Upper lobe of left lung (tissue), 6 donors: Measurements from ENCODE around the gene RBBP4. TPM values are rescaled to one million over a fixed set of nuclear protein-coding genes. Genes with fewer than 3 reads are reported as not detected.

Source experiments
- ATAC-seq, 2 donors: fragments of 200-7000 bp; cut with Tn5 transposase; one replicate each; pipeline ENCODE4 v1.9.1; 2022; ENCODE audit warnings: mild to moderate bottlenecking in 2 of 2, moderate library complexity in 2 of 2; ENCODE audit not compliant: low FRiP score in 2 of 2
- DNase-seq, 2 donors: peaks; one replicate each; pipeline ENCODE4 v3.0.0-alpha.2; 2019 to 2020
- H3K27ac ChIP-seq, 4 donors: fragments of 200-600 bp; sonication (generic); one replicate each; pipeline ENCODE4 v1.5.1; 2016 to 2019
- H3K27me3 ChIP-seq, 4 donors: fragments of 200-600 bp; sonication (generic); one replicate each; pipeline ENCODE4 v1.5.1; 2017 to 2019
- H3K36me3 ChIP-seq, 4 donors: fragments of 200-600 bp; sonication (generic); one replicate each; pipeline ENCODE4 v1.5.1; 2016 to 2019
- H3K4me1 ChIP-seq, 4 donors: fragments of 200-600 bp; sonication (generic); one replicate each; pipeline ENCODE4 v1.5.1; 2018 to 2019
- H3K4me3 ChIP-seq, 4 donors: fragments of 200-600 bp; sonication (generic); one replicate each; pipeline ENCODE4 v1.5.1; 2017 to 2019; ENCODE audit warnings: mild to moderate bottlenecking in 2 of 4, moderate library complexity in 1 of 4
- H3K9me3 ChIP-seq, 4 donors: fragments of 200-600 bp; sonication (generic); one replicate each; pipeline ENCODE4 v1.5.1; 2018 to 2019
- EP300 ChIP-seq, 4 donors: sonication (generic); formaldehyde crosslinking; IDR thresholded peaks; one replicate each; pipeline ENCODE4 v1.5.1; 2017; ENCODE audit warnings: antibody characterized with exemption in 4 of 4, control low read depth in 2 of 4
- POLR2A ChIP-seq, 4 donors: fragments of 450-650 bp; IDR thresholded peaks; one replicate each; pipeline ENCODE4 v1.5.1; 2016 to 2017; ENCODE audit warnings: antibody characterized with exemption in 4 of 4, mild to moderate bottlenecking in 2 of 4
- POLR2AphosphoS5 ChIP-seq, 2 donors: sonication (generic); formaldehyde crosslinking; IDR thresholded peaks; one replicate each; pipeline ENCODE4 v1.5.1; 2017; ENCODE audit warnings: antibody characterized with exemption in 2 of 2
- WGBS, 2 donors: methylation state at CpG; one replicate each; pipeline ENCODE4 v1.1.5; 2017 to 2018; 5-methylcytosine and 5-hydroxymethylcytosine counted together
- small RNA-seq, 4 donors: library from RNA; depleted of rRNA; stranded (forward); fragments of <200 nt; gene quantifications; one replicate each; pipeline ENCODE3, GENCODE V24; 2016
- total RNA-seq, 6 donors: library from RNA; depleted of rRNA in 4 of 6; stranded (reverse); fragments of >200 nt in 4 of 6; gene quantifications; one replicate each; pipeline versions ENCODE4 v1.1.0 to v1.2.1, GENCODE V29; 2016 to 2021
- TF ChIP-seq, protein P1 (sequence below), 6 experiments: fragments of 450-650 bp in 4 of 6; fragments of 200-600 bp in 2 of 6; sonication (generic) in 2 of 6; IDR thresholded peaks; one replicate each; pipeline ENCODE4 v1.5.1; 2016 to 2019; ENCODE audit warnings: antibody characterized with exemption in 6 of 6
- donor health status: DM: no; HTN: no; CAD: no; lungs with moderate emphysema.
- donor health status: DM: no; HTN: yes; CAD: no; lungs with severe emphysema.

Gene RBBP4
- total RNA-seq, 6 donors from 2014 or later: 72.8 to 161 (median 131) TPM

DNA sequence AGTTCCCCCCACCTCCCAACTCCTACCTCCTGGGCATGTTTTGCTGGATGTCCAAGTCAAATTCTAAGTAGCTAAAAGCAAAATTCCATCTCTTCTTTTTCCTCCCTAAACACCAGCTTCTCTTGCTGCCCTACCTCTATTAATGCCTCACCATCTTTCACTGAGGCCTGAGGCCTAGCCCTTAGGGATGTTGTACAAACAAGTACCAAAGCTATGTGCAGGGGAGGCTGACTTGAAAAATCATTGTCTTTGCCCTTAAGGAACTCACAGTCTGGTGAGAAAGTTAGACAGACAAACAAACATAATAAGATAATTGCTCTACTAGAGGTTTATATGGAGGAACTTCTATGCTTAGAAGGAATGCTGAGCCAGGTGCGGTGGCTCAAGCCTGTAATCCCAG is 76.9 kb downstream of the RBBP4 start:
- TF ChIP-seq EP300 (IDR thresholded peaks at IDR 0.05): no peak
- TF ChIP-seq POLR2AphosphoS5 (IDR thresholded peaks at IDR 0.05): no peak
- TF ChIP-seq POLR2A (IDR thresholded peaks at IDR 0.05): no peak
- TF ChIP-seq, protein P1, sequence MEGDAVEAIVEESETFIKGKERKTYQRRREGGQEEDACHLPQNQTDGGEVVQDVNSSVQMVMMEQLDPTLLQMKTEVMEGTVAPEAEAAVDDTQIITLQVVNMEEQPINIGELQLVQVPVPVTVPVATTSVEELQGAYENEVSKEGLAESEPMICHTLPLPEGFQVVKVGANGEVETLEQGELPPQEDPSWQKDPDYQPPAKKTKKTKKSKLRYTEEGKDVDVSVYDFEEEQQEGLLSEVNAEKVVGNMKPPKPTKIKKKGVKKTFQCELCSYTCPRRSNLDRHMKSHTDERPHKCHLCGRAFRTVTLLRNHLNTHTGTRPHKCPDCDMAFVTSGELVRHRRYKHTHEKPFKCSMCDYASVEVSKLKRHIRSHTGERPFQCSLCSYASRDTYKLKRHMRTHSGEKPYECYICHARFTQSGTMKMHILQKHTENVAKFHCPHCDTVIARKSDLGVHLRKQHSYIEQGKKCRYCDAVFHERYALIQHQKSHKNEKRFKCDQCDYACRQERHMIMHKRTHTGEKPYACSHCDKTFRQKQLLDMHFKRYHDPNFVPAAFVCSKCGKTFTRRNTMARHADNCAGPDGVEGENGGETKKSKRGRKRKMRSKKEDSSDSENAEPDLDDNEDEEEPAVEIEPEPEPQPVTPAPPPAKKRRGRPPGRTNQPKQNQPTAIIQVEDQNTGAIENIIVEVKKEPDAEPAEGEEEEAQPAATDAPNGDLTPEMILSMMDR (IDR thresholded peaks at IDR 0.05): no peak
- Histone ChIP-seq H3K4me3 (no peak overlapping the region), H3K27ac (no peak overlapping the region), H3K9me3 (no peaks in the 10 kb centered on the region), H3K4me1 (peaks cover 11 to 16% (median 13%) of the 10 kb centered on the region in 4 donors), H3K36me3 (no peaks in the 10 kb centered on the region), H3K27me3 (no peaks in the 10 kb centered on the region)
- DNase-seq (no peak), ATAC-seq (no peak)
- WGBS, 2 donors: 92 to 100% methylated on average over 1 of the region's 1 CpG

DNA sequence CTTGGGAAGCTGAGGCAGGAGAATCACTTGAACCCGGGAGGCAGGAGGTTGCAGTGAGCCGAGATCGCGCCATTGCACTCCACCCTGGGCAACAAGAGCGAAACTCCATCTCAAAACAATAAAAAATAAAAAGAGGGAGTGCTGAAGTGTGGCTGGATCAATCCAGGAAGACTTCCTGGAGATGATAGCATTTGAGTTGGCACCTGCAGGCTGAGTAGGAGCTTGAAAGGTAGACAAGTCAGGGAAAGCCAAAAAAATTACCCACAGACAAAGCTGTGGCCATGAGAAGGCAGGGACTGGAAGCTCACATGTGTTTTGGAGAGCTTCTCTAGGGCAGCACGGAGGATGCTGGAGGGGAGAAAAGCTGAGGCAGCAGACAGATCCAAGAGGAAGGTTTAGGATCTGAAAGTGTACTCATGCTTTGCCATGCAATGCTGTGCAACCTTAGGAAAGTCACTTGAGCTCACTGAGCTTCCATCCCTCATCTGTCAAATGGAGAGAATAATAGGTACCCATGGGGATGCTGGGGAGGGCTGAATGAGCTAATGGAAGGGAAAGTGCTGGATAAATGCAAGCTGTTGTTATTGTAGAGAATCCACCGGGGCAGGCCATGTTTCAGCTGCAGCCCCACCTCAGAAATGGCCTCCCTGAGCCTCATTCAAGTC is 77.5 kb downstream of the RBBP4 start:
- ATAC-seq: no peak
- Histone ChIP-seq H3K27me3 (no peaks in the 10 kb centered on the region), H3K27ac (no peak overlapping the region), H3K9me3 (no peaks in the 10 kb centered on the region), H3K36me3 (no peaks in the 10 kb centered on the region), H3K4me1 (peaks cover 11 to 16% (median 13%) of the 10 kb centered on the region in 4 donors), H3K4me3 (no peak overlapping the region)
- WGBS, 2 donors: 88 to 91% methylated on average over 7 of the region's 7 CpGs
- DNase-seq: no peak
- TF ChIP-seq POLR2A (IDR thresholded peaks at IDR 0.05): no peak
- TF ChIP-seq, protein P1 (IDR thresholded peaks at IDR 0.05): no peak
- TF ChIP-seq EP300 (IDR thresholded peaks at IDR 0.05): no peak
- no peak for TF ChIP-seq POLR2AphosphoS5 (IDR thresholded peaks at IDR 0.05)

DNA sequence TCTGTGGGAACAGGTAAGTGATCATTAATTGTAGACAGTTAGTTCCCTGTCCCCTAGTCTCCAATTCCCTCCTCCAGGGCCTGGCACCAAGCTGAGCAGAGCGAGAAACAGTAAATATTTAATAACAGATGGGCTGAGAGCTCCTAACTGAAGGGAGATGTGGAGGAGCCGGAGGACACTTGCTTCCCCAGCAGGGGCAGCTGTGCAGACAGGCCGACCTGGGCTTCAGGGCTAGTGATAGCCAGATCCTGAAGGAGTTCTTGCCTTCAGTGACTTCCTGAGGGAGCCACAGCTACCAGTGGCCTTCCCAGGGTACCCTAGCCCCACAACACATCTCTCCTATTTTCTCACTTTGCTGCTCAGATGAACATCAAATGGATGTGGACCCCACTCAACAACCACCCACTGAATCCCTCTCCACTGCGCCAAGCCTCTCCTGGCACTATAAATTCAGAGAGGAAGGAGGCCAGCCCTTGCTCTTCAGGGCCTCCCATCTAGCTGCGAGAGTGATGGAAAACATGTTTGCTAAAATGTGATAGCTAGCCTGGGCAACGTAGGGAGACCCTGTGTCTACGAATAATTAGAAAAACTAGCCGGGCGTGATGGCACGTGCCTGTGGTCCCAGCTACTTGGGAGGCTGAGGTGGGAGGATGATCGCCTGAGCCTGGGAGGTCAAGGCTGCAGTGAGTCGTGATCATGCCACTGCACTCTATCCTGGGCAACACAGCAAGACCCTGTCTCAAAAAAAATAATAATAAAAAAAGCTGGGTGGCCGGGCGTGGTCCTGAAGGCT is 78.4 kb downstream of the RBBP4 start:
- DNase-seq: no peak
- Histone ChIP-seq H3K36me3 (no peaks in the 10 kb centered on the region), H3K9me3 (no peaks in the 10 kb centered on the region), H3K4me1 (peaks cover 10 to 16% (median 13%) of the 10 kb centered on the region in 4 donors), H3K27me3 (no peaks in the 10 kb centered on the region), H3K27ac (no peak overlapping the region), H3K4me3 (no peak overlapping the region)
- no peak for TF ChIP-seq POLR2A (IDR thresholded peaks at IDR 0.05)
- no peak for TF ChIP-seq POLR2AphosphoS5 (IDR thresholded peaks at IDR 0.05)
- TF ChIP-seq, protein P1 (IDR thresholded peaks at IDR 0.05): no peak
- no peak for TF ChIP-seq EP300 (IDR thresholded peaks at IDR 0.05)
- 84 to 93% methylated on average over 14 of the region's 14 CpGs for WGBS, 2 donors
- ATAC-seq: no peak

DNA sequence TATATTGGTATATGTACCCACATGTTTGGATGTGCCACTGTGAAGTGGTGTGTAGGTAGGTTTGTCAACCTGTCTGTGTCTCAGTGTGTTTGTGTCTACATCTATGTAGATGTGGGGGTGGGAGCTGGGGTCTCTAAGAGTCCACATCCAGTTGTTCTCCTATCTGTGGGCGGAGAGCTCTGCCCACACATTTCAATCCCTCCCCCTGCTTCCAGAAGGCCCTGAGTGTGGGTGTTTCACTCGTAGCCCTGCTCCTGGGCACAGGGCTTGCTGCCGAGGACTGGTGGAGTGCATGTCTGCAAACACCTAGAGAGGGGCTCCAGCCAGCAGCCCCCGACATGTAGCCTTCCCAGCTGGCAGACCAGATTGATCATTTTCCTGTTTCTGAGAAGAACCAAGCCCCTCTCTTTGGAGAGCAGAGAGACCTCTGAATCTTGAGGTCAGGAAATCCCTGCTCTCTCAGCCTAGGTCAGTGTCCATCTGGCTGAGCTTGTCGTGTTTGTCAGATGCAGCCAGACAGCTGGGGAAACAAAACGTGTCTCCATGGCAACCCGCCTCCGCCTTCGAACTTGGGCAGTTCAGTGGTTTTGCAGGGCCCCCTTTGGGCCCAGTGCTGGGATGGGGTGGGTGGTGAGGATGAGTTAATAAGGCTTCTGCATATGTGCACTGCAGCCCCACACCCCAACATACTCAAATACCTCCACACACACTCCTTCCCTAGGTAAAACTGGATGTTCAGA is 82.7 kb downstream of the RBBP4 start:
- Histone ChIP-seq H3K27me3 (no peaks in the 10 kb centered on the region), H3K9me3 (no peaks in the 10 kb centered on the region), H3K4me3 (no peak overlapping the region), H3K27ac (no peak overlapping the region), H3K36me3 (no peaks in the 10 kb centered on the region), H3K4me1 (peaks cover 0 to 4% (median 0%) of the 10 kb centered on the region in 4 donors)
- 66 to 70% methylated on average over 5 to 9 of the region's 9 CpGs for WGBS, 2 donors
- DNase-seq (no peak), ATAC-seq (peak in 1 of 2 donors; percentile 38)
- TF ChIP-seq POLR2AphosphoS5 (IDR thresholded peaks at IDR 0.05): no peak
- TF ChIP-seq, protein P1 (IDR thresholded peaks at IDR 0.05): no peak
- TF ChIP-seq EP300 (IDR thresholded peaks at IDR 0.05): no peak
- no peak for TF ChIP-seq POLR2A (IDR thresholded peaks at IDR 0.05)

Small RNAs within 50 kb of the gene (small RNA-seq; reads per million reads assigned to genes)
- gene RF00019: 0 reads per million in 4 donors

Other genes starting within 250 kb of the RBBP4 start
- gene ZBTB8B, start 186.1 kb upstream of the RBBP4 start, total RNA-seq: under 1 TPM in 4 of 6 donors, not detected in 2; under 0.01 to 0.10 (median 0.01) TPM
- 10 to 100 TPM in 1 of 6 donors, 1 to 10 TPM in 5; 5.1 to 12.0 (median 6.4) TPM for gene ZBTB8A, start 111.8 kb upstream of the RBBP4 start, total RNA-seq
- 10 to 100 TPM; 24.4 to 43.9 (median 37.3) TPM for gene ZBTB8OS, start 658 bp upstream of the RBBP4 start, total RNA-seq
- 10 to 100 TPM; 12.0 to 33.5 (median 25.8) TPM for gene SYNC, start 51.6 kb downstream of the RBBP4 start, total RNA-seq
- gene YARS1, start 166.2 kb downstream of the RBBP4 start, total RNA-seq: 100 to 1,000 TPM in 3 of 6 donors, 10 to 100 TPM in 3; 82.1 to 110 (median 95.1) TPM
- gene S100PBP, start 166.4 kb downstream of the RBBP4 start, total RNA-seq: 10 to 100 TPM; 20.8 to 85.9 (median 34.9) TPM
- gene FNDC5, start 219.7 kb downstream of the RBBP4 start, total RNA-seq: 10 to 100 TPM in 1 of 6 donors, 1 to 10 TPM in 2, under 1 TPM in 1, not detected in 2; 0.30 to 10.3 (median 2.2) TPM
- not detected for gene HPCA, start 235.3 kb downstream of the RBBP4 start, total RNA-seq